ENCODE data around the gene TMEM121.
A peak's percentile ranks its signal among the peaks of the same experiment; 100 is the strongest.

- TF ChIP-seq CTCF (IDR thresholded peaks at IDR 0.05): peak in 1 of 4 experiments; percentile 6
- TF ChIP-seq POLR2AphosphoS5 (IDR thresholded peaks at IDR 0.05): no peak
- no peak for TF ChIP-seq EP300 (IDR thresholded peaks at IDR 0.05)
These were observed 6.4 kb downstream of the TMEM121 start for GRCh38 chr14:105532735-105533141.
